Measurements from ENCODE around the gene KCND3.
A peak's percentile ranks its signal among the peaks of the same experiment; 100 is the strongest.

Gene KCND3

DNA sequence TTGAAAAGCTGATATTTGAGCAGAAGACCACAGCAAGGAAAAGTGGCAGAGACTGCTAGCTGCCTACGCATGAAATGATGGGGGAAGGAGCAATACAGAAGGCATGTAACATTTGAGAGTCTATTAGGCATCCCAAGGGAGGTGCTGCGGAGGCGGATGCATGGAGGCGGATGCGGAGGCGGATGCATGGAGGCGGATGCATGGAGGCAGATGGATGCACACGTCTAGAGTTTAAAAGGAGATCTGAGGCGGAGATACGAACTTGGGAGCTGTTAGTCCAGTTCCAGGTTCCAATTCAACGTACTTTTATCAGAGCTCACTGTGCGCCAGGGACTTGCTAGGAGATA, 234.5 kb downstream of the KCND3 start:
- peak overlapping the region; percentile 77 for H3K27ac ChIP-seq (ENCODE audit: low read length)

DNA sequence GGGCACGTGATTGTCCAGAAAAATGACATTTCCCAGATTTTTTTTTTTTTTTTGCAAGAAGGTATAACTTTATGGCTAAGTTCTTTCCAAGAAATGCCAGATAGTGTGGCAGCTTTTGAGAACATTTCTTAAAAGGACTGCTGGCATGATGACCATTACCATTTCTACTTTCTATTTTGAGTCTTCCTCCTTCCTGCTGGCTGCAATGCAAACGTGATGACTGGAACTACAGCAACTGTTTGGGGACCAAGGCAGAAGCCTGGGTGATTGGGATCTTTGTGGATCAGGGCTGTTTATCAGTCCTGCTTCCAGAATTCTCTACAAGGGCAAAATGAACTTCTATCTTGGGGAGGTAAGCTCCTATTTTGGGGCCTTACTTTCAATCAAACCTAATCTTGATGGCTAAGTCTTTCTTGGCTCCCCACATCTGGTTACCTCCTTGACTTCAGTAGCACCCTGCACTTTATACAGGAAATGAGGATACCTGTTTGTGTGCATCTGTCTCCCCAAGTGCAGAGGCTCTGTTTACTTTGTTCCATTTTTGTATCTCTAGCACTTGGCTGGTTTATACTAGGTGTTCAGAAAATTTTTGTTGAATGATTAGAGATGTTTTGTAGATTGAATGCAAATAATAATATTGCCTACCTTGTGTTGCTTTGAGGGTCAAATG, 237.4 kb downstream of the KCND3 start:
- Histone ChIP-seq H2AFZ (ENCODE audit: low read depth, low read length) (no peak overlapping the region), H3K27me3 (ENCODE audit: low read depth, low read length) (no peaks in the 10 kb centered on the region), H3K4me3 (ENCODE audit: low read length) (no peak overlapping the region), H3K9ac (ENCODE audit: low read length) (no peak overlapping the region), H3K79me2 (ENCODE audit: low read length) (peaks cover 21% of the 10 kb centered on the region), H3K9me3 (ENCODE audit: insufficient read depth, low read length) (no peaks in the 10 kb centered on the region), H3K4me1 (ENCODE audit: low read length) (peaks cover 13% of the 10 kb centered on the region), H4K20me1 (ENCODE audit: insufficient read depth, low read length) (no peaks in the 10 kb centered on the region), H3K27ac (ENCODE audit: low read length) (no peak overlapping the region), H3K4me2 (ENCODE audit: low read length) (no peak overlapping the region), H3K36me3 (replicated peaks; ENCODE audit: low read depth, low read length) (no peaks in the 10 kb centered on the region)
- TF ChIP-seq, protein P1, sequence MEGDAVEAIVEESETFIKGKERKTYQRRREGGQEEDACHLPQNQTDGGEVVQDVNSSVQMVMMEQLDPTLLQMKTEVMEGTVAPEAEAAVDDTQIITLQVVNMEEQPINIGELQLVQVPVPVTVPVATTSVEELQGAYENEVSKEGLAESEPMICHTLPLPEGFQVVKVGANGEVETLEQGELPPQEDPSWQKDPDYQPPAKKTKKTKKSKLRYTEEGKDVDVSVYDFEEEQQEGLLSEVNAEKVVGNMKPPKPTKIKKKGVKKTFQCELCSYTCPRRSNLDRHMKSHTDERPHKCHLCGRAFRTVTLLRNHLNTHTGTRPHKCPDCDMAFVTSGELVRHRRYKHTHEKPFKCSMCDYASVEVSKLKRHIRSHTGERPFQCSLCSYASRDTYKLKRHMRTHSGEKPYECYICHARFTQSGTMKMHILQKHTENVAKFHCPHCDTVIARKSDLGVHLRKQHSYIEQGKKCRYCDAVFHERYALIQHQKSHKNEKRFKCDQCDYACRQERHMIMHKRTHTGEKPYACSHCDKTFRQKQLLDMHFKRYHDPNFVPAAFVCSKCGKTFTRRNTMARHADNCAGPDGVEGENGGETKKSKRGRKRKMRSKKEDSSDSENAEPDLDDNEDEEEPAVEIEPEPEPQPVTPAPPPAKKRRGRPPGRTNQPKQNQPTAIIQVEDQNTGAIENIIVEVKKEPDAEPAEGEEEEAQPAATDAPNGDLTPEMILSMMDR (IDR thresholded peaks at IDR 0.05; ENCODE audit: low read depth, low read length), result no peak
- no peak for TF ChIP-seq EZH2phosphoT487 (IDR thresholded peaks at IDR 0.05; ENCODE audit: low read depth)

More for the DNA sequence above, 234.5 kb downstream of the KCND3 start:
- TF ChIP-seq, protein P1 (IDR thresholded peaks at IDR 0.05; ENCODE audit: low read depth, low read length), result no peak
- no peak for TF ChIP-seq EZH2phosphoT487 (IDR thresholded peaks at IDR 0.05; ENCODE audit: low read depth)
- no peaks in the 10 kb centered on the region for H3K36me3 ChIP-seq (replicated peaks; ENCODE audit: low read depth, low read length)
- H3K4me2 ChIP-seq (ENCODE audit: low read length), result peak overlapping the region; percentile 98
- H3K9me3 ChIP-seq (ENCODE audit: insufficient read depth, low read length), result no peaks in the 10 kb centered on the region
- no peaks in the 10 kb centered on the region for H4K20me1 ChIP-seq (ENCODE audit: insufficient read depth, low read length)
- peak overlapping the region; percentile 98 for H3K4me3 ChIP-seq (ENCODE audit: low read length)
- H3K27me3 ChIP-seq (ENCODE audit: low read depth, low read length), result no peaks in the 10 kb centered on the region
- peak overlapping the region; percentile 77 for H2AFZ ChIP-seq (ENCODE audit: low read depth, low read length)
- peaks cover 39% of the 10 kb centered on the region for H3K79me2 ChIP-seq (ENCODE audit: low read length)
- peaks cover 12% of the 10 kb centered on the region for H3K4me1 ChIP-seq (ENCODE audit: low read length)
- peak overlapping the region; percentile 94 for H3K9ac ChIP-seq (ENCODE audit: low read length)

DNA sequence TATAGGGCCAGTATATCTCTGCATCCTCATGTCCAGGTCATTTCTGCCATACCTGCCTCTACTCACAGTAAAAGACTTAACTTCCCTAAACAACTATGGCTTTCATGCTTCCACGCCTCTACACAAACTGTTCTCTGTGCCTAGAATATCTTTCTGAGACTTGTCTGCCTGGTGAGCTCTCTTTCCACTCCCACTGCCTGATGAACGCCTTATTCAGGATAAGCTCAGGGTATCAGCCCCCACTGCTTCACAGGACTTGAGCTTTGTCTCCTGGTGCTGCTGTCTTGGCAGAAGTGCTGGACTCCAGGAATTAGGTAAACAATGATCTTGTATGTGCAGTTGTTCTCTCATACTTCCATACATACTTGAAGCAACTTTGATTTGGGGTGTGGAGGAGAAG, 238.6 kb downstream of the KCND3 start:
- Histone ChIP-seq H4K20me1 (ENCODE audit: insufficient read depth, low read length) (no peaks in the 10 kb centered on the region), H3K9ac (ENCODE audit: low read length) (no peak overlapping the region), H3K36me3 (replicated peaks; ENCODE audit: low read depth, low read length) (no peaks in the 10 kb centered on the region), H2AFZ (ENCODE audit: low read depth, low read length) (no peak overlapping the region), H3K27me3 (ENCODE audit: low read depth, low read length) (no peaks in the 10 kb centered on the region), H3K27ac (ENCODE audit: low read length) (no peak overlapping the region), H3K4me3 (ENCODE audit: low read length) (no peak overlapping the region), H3K4me1 (ENCODE audit: low read length) (peaks cover 10% of the 10 kb centered on the region), H3K9me3 (ENCODE audit: insufficient read depth, low read length) (no peaks in the 10 kb centered on the region), H3K79me2 (ENCODE audit: low read length) (peaks cover 9% of the 10 kb centered on the region; the same call in 1 of the 2 replicates), H3K4me2 (ENCODE audit: low read length) (no peak overlapping the region)
- TF ChIP-seq, protein P1 (IDR thresholded peaks at IDR 0.05; ENCODE audit: low read depth, low read length), result no peak
- TF ChIP-seq EZH2phosphoT487 (IDR thresholded peaks at IDR 0.05; ENCODE audit: low read depth), result no peak

DNA sequence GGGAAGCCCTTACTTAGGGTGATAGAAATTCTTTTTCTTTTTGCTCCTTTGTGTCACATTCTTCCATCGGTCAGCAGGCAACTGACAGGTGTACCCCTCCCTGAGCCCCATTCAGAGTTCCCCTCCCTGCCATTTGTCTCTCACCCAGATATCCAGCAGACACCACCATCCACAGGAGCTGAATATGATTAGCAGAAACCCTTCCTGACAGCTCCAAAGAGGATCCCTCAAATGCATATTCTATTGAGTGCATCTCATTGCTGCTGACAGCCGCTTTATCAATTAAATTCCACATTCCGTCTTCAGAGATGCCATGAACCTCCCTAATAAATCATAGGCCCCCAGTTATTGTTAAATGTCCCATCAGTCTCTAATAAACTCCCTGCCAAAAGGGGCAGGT, 239.8 kb downstream of the KCND3 start:
- H3K4me3 ChIP-seq (ENCODE audit: low read length), result no peak overlapping the region

More for the DNA sequence above, 239.8 kb downstream of the KCND3 start:
- H3K79me2 ChIP-seq (ENCODE audit: low read length), result no peaks in the 10 kb centered on the region
- H3K36me3 ChIP-seq (replicated peaks; ENCODE audit: low read depth, low read length), result no peaks in the 10 kb centered on the region
- peaks cover 8% of the 10 kb centered on the region for H3K4me1 ChIP-seq (ENCODE audit: low read length)
- H3K9me3 ChIP-seq (ENCODE audit: insufficient read depth, low read length), result no peaks in the 10 kb centered on the region
- no peaks in the 10 kb centered on the region for H3K27me3 ChIP-seq (ENCODE audit: low read depth, low read length)
- TF ChIP-seq EZH2phosphoT487 (IDR thresholded peaks at IDR 0.05; ENCODE audit: low read depth), result no peak
- TF ChIP-seq, protein P1 (IDR thresholded peaks at IDR 0.05; ENCODE audit: low read depth, low read length), result no peak
- H3K27ac ChIP-seq (ENCODE audit: low read length), result no peak overlapping the region
- H2AFZ ChIP-seq (ENCODE audit: low read depth, low read length), result no peak overlapping the region
- H3K4me2 ChIP-seq (ENCODE audit: low read length), result no peak overlapping the region
- no peaks in the 10 kb centered on the region for H4K20me1 ChIP-seq (ENCODE audit: insufficient read depth, low read length)
- no peak overlapping the region for H3K9ac ChIP-seq (ENCODE audit: low read length)
